GM13976 (cell line): ENCODE data around the gene NRF1.

ENCODE experiments used
- DNase-seq: peaks from one replicate; pipeline ENCODE4 v3.0.0; 2012; ENCODE audit warnings: low spot score
- in situ Hi-C: fragments of 300-500 bp; cut with MboI; formaldehyde crosslinking; loops from one replicate; pipeline ENCODE4 v1.12.0; 2022; ENCODE audit warnings: low sequenced_read_pairs, mixed read lengths, inconsistent platforms; ENCODE audit not compliant: unreplicated experiment
- TF ChIP-seq, protein P1 (sequence below): IDR thresholded peaks from 2 replicates; pipeline ENCODE4 v1.5.1; 2012; ENCODE audit warnings: borderline replicate concordance, mild to moderate bottlenecking; ENCODE audit not compliant: insufficient read depth; ENCODE audit errors: extremely low read depth, missing control alignments, control extremely low read depth

NRF1 gene

DNA sequence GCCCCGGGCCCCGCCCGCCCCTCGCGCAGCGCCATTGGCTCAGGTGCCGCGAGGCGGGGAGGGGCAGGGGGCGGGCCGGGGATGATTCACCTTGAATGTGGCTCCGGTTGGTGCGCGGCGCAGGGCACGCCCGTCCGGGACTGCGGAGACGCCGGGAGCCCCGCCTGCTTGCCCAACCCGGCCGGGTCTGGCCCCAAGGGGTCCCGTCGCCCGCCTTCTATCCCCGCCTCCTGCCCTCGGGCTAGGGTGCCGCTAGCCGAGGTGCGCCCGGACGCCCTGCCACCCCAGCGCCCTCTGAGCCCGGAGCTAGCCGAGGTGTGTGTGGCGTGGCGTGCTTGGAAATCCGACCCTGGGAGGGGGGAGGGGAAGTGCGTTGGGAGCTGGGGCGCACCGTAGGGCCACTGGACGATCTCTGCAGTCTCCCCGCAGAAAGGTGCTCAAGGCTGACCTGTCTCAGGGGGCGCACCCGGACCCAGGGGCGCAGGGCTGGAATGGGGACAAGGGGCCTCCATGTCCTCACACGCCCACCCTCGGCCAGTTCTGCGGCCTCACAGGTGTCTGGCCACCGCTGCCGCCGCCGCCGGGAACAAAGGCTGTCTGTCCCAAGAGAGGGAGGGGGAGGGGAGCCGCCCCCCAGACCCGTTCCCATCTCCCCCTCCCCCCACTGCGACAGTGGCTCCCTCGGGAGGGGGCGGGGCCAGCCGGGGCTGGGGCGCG, 168.9 kb downstream of the NRF1 start:
- TF ChIP-seq, protein P1, sequence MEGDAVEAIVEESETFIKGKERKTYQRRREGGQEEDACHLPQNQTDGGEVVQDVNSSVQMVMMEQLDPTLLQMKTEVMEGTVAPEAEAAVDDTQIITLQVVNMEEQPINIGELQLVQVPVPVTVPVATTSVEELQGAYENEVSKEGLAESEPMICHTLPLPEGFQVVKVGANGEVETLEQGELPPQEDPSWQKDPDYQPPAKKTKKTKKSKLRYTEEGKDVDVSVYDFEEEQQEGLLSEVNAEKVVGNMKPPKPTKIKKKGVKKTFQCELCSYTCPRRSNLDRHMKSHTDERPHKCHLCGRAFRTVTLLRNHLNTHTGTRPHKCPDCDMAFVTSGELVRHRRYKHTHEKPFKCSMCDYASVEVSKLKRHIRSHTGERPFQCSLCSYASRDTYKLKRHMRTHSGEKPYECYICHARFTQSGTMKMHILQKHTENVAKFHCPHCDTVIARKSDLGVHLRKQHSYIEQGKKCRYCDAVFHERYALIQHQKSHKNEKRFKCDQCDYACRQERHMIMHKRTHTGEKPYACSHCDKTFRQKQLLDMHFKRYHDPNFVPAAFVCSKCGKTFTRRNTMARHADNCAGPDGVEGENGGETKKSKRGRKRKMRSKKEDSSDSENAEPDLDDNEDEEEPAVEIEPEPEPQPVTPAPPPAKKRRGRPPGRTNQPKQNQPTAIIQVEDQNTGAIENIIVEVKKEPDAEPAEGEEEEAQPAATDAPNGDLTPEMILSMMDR: no peak
- no peak for DNase-seq
- in situ Hi-C loops: no loop called here

DNA sequence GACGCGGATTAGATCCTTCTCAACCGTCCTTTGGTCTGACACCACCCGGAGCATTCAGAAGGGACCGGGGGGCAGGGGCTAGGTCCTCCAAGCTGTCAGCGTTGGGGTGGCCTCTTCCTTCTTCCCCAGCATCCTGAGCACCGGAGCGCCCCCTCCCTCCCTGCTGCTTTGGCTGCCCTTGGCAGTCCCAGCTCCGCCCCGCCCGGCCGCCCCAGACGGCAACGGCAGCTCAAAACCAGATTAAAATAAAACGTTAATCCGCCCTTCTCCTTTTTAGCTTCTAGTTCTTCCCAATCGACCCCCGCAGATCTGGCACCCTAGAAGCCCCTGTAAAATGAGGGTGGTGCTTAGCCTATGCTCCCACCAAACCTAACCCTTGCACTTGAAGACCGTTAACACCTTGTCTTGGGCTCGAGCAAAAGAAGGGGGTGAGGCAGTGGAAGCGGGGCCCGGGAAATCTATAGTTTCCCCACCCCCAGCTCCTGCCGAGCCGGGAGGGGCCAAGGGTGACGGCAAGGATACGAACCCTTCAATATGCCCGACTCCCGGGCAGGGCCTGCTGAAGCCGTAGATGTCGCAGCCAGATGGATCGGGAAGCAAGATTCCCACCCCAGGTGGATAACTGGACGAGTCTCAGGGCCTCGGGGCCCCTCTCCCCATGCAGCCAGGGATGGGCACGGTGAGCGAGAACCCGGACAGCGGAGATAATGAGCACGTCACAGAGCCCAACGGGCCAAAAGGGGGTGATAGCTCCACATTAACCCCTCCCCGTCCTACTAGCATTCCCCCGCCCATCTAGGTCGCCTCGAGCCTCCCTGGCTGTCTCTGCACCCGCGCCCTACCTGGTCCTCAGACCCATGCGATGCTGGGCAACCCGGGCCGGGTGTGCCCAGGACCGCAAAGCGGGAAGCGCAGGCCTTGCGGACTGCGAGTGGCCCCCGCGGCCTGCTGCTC, 169.7 kb downstream of the NRF1 start:
- no peak for DNase-seq
- TF ChIP-seq, protein P1: no peak
- in situ Hi-C loops: no loop called here

DNA sequence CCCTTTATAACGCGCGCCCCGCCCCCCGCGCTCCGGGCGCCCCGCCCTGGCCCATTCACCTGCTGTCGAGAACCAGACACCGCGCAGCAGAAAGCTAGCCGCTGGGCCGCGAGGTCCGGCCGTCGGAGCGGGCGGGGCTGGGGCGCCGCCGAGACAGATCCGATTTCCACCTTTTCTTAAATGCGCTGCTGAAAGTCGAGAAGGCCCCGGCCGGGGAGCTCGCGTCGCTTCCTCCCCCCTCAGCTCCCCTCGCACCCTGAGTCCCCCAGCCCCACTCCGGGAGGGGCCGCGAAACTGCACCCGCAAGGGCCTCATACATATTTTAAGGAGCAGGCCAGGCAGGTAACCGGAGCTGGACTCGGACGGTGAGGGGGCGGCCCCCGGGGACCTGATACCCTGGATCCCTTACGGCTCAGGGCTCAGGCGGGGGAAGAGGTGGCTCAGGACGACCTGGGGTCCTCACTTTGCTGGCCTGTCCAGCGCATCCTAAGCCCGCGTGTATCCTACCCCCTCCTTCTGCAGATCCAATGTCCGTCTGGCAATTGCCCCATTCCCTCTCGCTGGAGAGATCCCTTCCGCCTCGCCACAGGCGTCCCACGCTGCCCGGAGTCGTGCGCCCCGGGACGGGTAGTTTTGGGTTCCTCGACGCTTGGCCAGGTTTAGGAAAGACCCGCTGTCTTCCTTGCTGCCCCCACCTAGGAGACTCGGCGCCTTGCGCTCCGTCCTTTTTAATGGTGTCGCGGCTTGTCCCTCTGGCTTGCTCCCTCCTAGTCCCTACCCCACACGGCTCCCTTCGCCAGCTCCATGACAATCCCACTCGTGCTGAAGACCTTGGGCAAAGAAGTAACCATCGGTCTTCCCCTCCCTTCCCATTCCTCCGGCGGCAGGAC, 170.7 kb downstream of the NRF1 start:
- TF ChIP-seq, protein P1: no peak
- DNase-seq: no peak
- in situ Hi-C loops: no loop called here

DNA sequence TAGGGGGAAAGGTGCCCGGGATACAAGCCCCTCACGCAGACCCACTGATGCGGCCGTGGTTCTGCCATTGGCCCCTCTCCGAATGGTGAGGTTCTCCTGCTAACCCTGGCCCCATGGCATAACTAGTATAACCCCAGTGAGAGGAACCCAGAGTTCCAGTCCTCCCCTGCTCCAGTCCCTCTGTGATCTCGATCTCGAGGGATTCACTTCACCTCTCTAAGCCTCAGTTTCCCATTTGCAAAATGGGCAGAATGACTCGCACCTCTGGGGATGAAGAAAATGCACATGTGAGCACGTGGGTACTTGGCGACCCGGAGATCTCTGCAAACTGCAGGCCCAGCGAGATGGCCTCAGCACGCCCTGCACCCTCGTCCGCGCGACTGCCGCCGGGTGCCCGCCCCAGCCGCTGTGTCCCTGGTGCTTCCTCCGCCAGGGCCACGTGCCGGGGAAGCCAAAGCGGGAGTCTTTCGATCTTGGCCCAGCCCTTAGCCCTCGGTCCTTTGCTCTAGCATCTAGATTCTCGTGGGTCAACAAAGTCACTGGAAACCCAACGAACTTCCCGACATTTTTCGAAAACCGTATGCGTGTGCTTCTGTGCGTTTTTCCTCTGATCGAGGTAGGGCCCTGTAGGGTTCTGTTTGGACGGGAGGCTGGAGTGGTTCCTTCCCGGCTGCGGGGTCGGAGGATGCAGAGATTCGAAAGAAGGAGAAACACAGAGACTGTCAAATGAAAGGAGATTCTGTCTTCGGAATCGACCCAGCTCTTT, 171.5 kb downstream of the NRF1 start:
- TF ChIP-seq, protein P1: no peak
- in situ Hi-C loops: no loop called here
- DNase-seq: no peak

DNA sequence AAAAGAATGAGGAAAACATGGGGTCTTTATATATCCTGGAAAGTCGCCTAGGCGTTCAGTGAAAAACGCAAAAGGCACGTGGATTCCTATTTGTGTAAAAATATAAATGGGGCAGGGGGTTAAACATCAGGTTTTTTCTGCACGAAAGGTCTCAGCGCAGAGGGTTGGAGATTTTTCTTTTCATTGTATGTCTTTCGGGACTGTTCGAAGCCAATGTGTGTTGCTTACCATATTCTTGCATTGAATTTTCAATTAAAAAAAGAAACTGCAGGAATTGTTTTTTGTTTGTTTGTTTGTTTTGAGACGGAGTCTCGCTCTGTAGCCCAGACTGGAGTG, 172.0 kb downstream of the NRF1 start:
- in situ Hi-C loops: no loop called here
- TF ChIP-seq, protein P1: no peak
- no peak for DNase-seq

DNA sequence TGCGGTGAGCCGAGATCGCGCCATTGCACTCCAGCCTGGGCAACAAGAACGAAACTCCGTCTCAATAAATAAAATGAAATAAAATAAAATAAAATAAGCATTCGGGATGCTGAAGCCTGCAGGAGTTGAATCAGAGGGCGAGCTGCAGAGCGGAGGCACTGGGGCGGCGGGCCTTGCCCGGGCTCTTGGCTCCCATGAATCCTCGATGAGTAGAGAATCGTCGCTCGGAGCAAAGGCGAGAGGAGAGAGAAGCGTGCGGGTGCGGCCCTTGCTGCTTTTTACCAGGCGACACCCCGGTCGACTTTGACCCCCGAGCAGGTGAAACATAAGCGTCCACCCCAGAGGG, 172.9 kb downstream of the NRF1 start:
- no peak for DNase-seq
- in situ Hi-C loops: no loop called here
- TF ChIP-seq, protein P1: no peak
